ENCODE data around the gene MRPL21.

The MRPL21 gene

GRCh38 chr11:68924073-68924925 is 20.7 kb upstream of the MRPL21 start:
- Histone ChIP-seq H4K8ac (ENCODE audit: low read length) (no peak overlapping the region), H3K36me3 (ENCODE audit: control insufficient read depth in 1 of 2, insufficient read depth in 2 of 2, low read depth in 1 of 2, low read length in 2 of 2) (peaks cover 53 to 92% of the 10 kb centered on the region in 2 experiments), H3K27me3 (ENCODE audit: control insufficient read depth in 1 of 2, insufficient read depth in 1 of 2, low read length in 2 of 2) (no peaks in the 10 kb centered on the region), H2BK5ac (ENCODE audit: low read depth, low read length, poor library complexity, severe bottlenecking) (no peak overlapping the region), H2BK120ac (ENCODE audit: low read depth, low read length) (no peak overlapping the region), H3K14ac (ENCODE audit: low read length in 2 of 2) (no peak overlapping the region), H3K23ac (ENCODE audit: low read length in 2 of 2) (peak overlapping the region in 1 of 2 experiments; percentile 27), H2AFZ (ENCODE audit: low read depth, low read length) (no peak overlapping the region), H3K18ac (ENCODE audit: low read depth in 1 of 2, low read length in 2 of 2) (no peak overlapping the region), H3K79me1 (replicated peaks; ENCODE audit: low read length, poor library complexity, severe bottlenecking) (peaks cover 24% of the 10 kb centered on the region), H3K9me3 (ENCODE audit: control insufficient read depth, low read length) (peaks cover 38% of the 10 kb centered on the region), H2AK5ac (ENCODE audit: low read length, severe bottlenecking) (no peak overlapping the region), H2BK12ac (ENCODE audit: low read length in 2 of 2) (no peak overlapping the region), H3K27ac (ENCODE audit: low read length, poor library complexity, severe bottlenecking) (no peak overlapping the region), H3K4me1 (ENCODE audit: control insufficient read depth, insufficient read depth, low read depth, low read length) (no peaks in the 10 kb centered on the region), H3K4me2 (ENCODE audit: low read length, poor library complexity, severe bottlenecking) (no peak overlapping the region), H3K9ac (ENCODE audit: low read length) (no peak overlapping the region), H3K4ac (ENCODE audit: low read depth in 1 of 2, low read length in 2 of 2) (no peak overlapping the region), H2BK15ac (ENCODE audit: low read depth, poor library complexity, severe bottlenecking) (no peak overlapping the region), H4K91ac (ENCODE audit: low read length) (no peak overlapping the region), H3K4me3 (ENCODE audit: insufficient read depth in 1 of 2, low read depth in 1 of 2, low read length in 2 of 2) (peak overlapping the region in 1 of 2 experiments; percentile 33)
- WGBS: 89% methylated on average over 10 of the region's 10 CpGs
- DNase-seq: no peak

- H3K4me3 ChIP-seq (ENCODE audit: insufficient read depth in 1 of 2, low read depth in 1 of 2, low read length in 2 of 2): no peak overlapping the region
- no peaks in the 10 kb centered on the region for H3K27me3 ChIP-seq (ENCODE audit: control insufficient read depth in 1 of 2, insufficient read depth in 1 of 2, low read length in 2 of 2)
- no peak overlapping the region for H2BK15ac ChIP-seq (ENCODE audit: low read depth, poor library complexity, severe bottlenecking)
- no peak overlapping the region for H3K14ac ChIP-seq (ENCODE audit: low read length in 2 of 2)
- no peak for DNase-seq
- no peak overlapping the region for H3K27ac ChIP-seq (ENCODE audit: low read length, poor library complexity, severe bottlenecking)
- no peak overlapping the region for H2AFZ ChIP-seq (ENCODE audit: low read depth, low read length)
- no peak overlapping the region for H3K4ac ChIP-seq (ENCODE audit: low read depth in 1 of 2, low read length in 2 of 2)
- no peak overlapping the region for H2AK5ac ChIP-seq (ENCODE audit: low read length, severe bottlenecking)
- no peak overlapping the region for H4K8ac ChIP-seq (ENCODE audit: low read length)
- H3K4me2 ChIP-seq (ENCODE audit: low read length, poor library complexity, severe bottlenecking): no peak overlapping the region
- H2BK5ac ChIP-seq (ENCODE audit: low read depth, low read length, poor library complexity, severe bottlenecking): no peak overlapping the region
- peaks cover 21% of the 10 kb centered on the region for H3K79me1 ChIP-seq (replicated peaks; ENCODE audit: low read length, poor library complexity, severe bottlenecking)
- no peaks in the 10 kb centered on the region for H3K4me1 ChIP-seq (ENCODE audit: control insufficient read depth, insufficient read depth, low read depth, low read length)
- no peak overlapping the region for H2BK12ac ChIP-seq (ENCODE audit: low read length in 2 of 2)
- no peak overlapping the region for H4K91ac ChIP-seq (ENCODE audit: low read length)
- peaks cover 38% of the 10 kb centered on the region for H3K9me3 ChIP-seq (ENCODE audit: control insufficient read depth, low read length)
- H3K18ac ChIP-seq (ENCODE audit: low read depth in 1 of 2, low read length in 2 of 2): no peak overlapping the region
- H3K36me3 ChIP-seq (ENCODE audit: control insufficient read depth in 1 of 2, insufficient read depth in 2 of 2, low read depth in 1 of 2, low read length in 2 of 2): peaks cover 50 to 92% of the 10 kb centered on the region in 2 experiments
- H2BK120ac ChIP-seq (ENCODE audit: low read depth, low read length): no peak overlapping the region
- H3K23ac ChIP-seq (ENCODE audit: low read length in 2 of 2): no peak overlapping the region
- WGBS: 99% methylated on average over 3 of the region's 3 CpGs
- no peak overlapping the region for H3K9ac ChIP-seq (ENCODE audit: low read length)
Observed at GRCh38 chr11:68923614-68924013, 20.0 kb upstream of the MRPL21 start.

GRCh38 chr11:68916439-68916838 is 12.8 kb upstream of the MRPL21 start:
- Histone ChIP-seq H2AFZ (ENCODE audit: low read depth, low read length) (no peak overlapping the region), H2AK5ac (ENCODE audit: low read length, severe bottlenecking) (no peak overlapping the region), H2BK120ac (ENCODE audit: low read depth, low read length) (no peak overlapping the region), H3K23ac (ENCODE audit: low read length in 2 of 2) (no peak overlapping the region), H3K4me2 (ENCODE audit: low read length, poor library complexity, severe bottlenecking) (no peak overlapping the region), H3K4me3 (ENCODE audit: insufficient read depth in 1 of 2, low read depth in 1 of 2, low read length in 2 of 2) (no peak overlapping the region), H3K79me1 (replicated peaks; ENCODE audit: low read length, poor library complexity, severe bottlenecking) (peaks cover 16% of the 10 kb centered on the region), H2BK12ac (ENCODE audit: low read length in 2 of 2) (no peak overlapping the region), H3K27me3 (ENCODE audit: control insufficient read depth in 1 of 2, insufficient read depth in 1 of 2, low read length in 2 of 2) (no peaks in the 10 kb centered on the region), H3K36me3 (ENCODE audit: control insufficient read depth in 1 of 2, insufficient read depth in 2 of 2, low read depth in 1 of 2, low read length in 2 of 2) (peaks cover 57 to 81% of the 10 kb centered on the region in 2 experiments), H3K4me1 (ENCODE audit: control insufficient read depth, insufficient read depth, low read depth, low read length) (peaks cover under 1% of the 10 kb centered on the region), H3K9ac (ENCODE audit: low read length) (no peak overlapping the region), H4K8ac (ENCODE audit: low read length) (no peak overlapping the region), H3K27ac (ENCODE audit: low read length, poor library complexity, severe bottlenecking) (no peak overlapping the region), H3K9me3 (ENCODE audit: control insufficient read depth, low read length) (no peaks in the 10 kb centered on the region), H2BK15ac (ENCODE audit: low read depth, poor library complexity, severe bottlenecking) (no peak overlapping the region), H2BK5ac (ENCODE audit: low read depth, low read length, poor library complexity, severe bottlenecking) (no peak overlapping the region), H4K91ac (ENCODE audit: low read length) (no peak overlapping the region), H3K18ac (ENCODE audit: low read depth in 1 of 2, low read length in 2 of 2) (no peak overlapping the region), H3K14ac (ENCODE audit: low read length in 2 of 2) (no peak overlapping the region), H3K4ac (ENCODE audit: low read depth in 1 of 2, low read length in 2 of 2) (no peak overlapping the region)
- no peak for DNase-seq
- WGBS: 82% methylated on average over 12 of the region's 13 CpGs

- Histone ChIP-seq H3K4me3 (ENCODE audit: insufficient read depth in 1 of 2, low read depth in 1 of 2, low read length in 2 of 2) (no peak overlapping the region), H3K79me1 (replicated peaks; ENCODE audit: low read length, poor library complexity, severe bottlenecking) (peaks cover 16% of the 10 kb centered on the region), H3K14ac (ENCODE audit: low read length in 2 of 2) (no peak overlapping the region), H3K23ac (ENCODE audit: low read length in 2 of 2) (no peak overlapping the region), H3K4ac (ENCODE audit: low read depth in 1 of 2, low read length in 2 of 2) (no peak overlapping the region), H3K9me3 (ENCODE audit: control insufficient read depth, low read length) (no peaks in the 10 kb centered on the region), H3K4me1 (ENCODE audit: control insufficient read depth, insufficient read depth, low read depth, low read length) (peaks cover 4% of the 10 kb centered on the region), H2AK5ac (ENCODE audit: low read length, severe bottlenecking) (no peak overlapping the region), H3K36me3 (ENCODE audit: control insufficient read depth in 1 of 2, insufficient read depth in 2 of 2, low read depth in 1 of 2, low read length in 2 of 2) (peaks cover 63 to 82% of the 10 kb centered on the region in 2 experiments), H3K18ac (ENCODE audit: low read depth in 1 of 2, low read length in 2 of 2) (no peak overlapping the region), H2BK12ac (ENCODE audit: low read length in 2 of 2) (no peak overlapping the region), H3K27me3 (ENCODE audit: control insufficient read depth in 1 of 2, insufficient read depth in 1 of 2, low read length in 2 of 2) (no peaks in the 10 kb centered on the region), H3K9ac (ENCODE audit: low read length) (no peak overlapping the region), H3K4me2 (ENCODE audit: low read length, poor library complexity, severe bottlenecking) (no peak overlapping the region), H2AFZ (ENCODE audit: low read depth, low read length) (no peak overlapping the region), H3K27ac (ENCODE audit: low read length, poor library complexity, severe bottlenecking) (no peak overlapping the region), H2BK15ac (ENCODE audit: low read depth, poor library complexity, severe bottlenecking) (no peak overlapping the region), H2BK120ac (ENCODE audit: low read depth, low read length) (no peak overlapping the region), H2BK5ac (ENCODE audit: low read depth, low read length, poor library complexity, severe bottlenecking) (no peak overlapping the region), H4K8ac (ENCODE audit: low read length) (no peak overlapping the region), H4K91ac (ENCODE audit: low read length) (no peak overlapping the region)
- DNase-seq: no peak
- WGBS: 96% methylated on average over 13 of the region's 15 CpGs
Observed at GRCh38 chr11:68914761-68915160, 11.1 kb upstream of the MRPL21 start.

Measured in mesenchymal stem cell (in vitro differentiated cells and primary cell).